Measurements from ENCODE around the gene ERCC5.

Gene ERCC5

GRCh38 chr13:102856557-102856956 is 10.7 kb downstream of the ERCC5 start:
- DNase-seq (ENCODE audit: low read depth) = peak; percentile 48
- no peak for TF ChIP-seq CTCF (IDR thresholded peaks at IDR 0.05; ENCODE audit: low read length, missing control alignments)
- no peak overlapping the region for H3K4me3 ChIP-seq (replicated peaks; ENCODE audit: low read depth, low read length)

- no peak for DNase-seq (ENCODE audit: low read depth)
- no peak overlapping the region for H3K4me3 ChIP-seq (replicated peaks; ENCODE audit: low read depth, low read length)
- no peak for TF ChIP-seq CTCF (IDR thresholded peaks at IDR 0.05; ENCODE audit: low read length, missing control alignments)
Observed at GRCh38 chr13:102862624-102863210, 16.9 kb downstream of the ERCC5 start.

DNA sequence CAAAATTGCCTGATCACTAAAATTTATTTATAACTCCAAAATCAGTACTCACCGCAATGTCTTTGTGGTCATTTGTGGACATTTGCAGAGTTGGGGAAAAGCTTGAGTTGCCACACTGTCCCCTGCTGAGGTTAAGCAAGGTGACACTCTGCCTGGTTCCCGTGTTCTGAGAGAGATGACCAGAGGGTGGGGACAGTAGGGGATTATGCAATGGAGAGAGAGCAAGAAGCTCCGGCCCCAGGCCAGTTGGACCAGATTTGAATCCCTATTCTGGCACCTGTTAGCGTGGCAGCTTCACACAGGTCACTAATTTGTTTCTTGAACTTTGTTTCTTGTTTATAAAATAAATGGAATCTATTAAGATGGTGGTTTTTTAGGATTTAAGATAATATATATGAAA is 17.8 kb downstream of the ERCC5 start:
- DNase-seq (ENCODE audit: low read depth) = no peak
- no peak for TF ChIP-seq CTCF (IDR thresholded peaks at IDR 0.05; ENCODE audit: low read length, missing control alignments)
- H3K4me3 ChIP-seq (replicated peaks; ENCODE audit: low read depth, low read length) = no peak overlapping the region

DNA sequence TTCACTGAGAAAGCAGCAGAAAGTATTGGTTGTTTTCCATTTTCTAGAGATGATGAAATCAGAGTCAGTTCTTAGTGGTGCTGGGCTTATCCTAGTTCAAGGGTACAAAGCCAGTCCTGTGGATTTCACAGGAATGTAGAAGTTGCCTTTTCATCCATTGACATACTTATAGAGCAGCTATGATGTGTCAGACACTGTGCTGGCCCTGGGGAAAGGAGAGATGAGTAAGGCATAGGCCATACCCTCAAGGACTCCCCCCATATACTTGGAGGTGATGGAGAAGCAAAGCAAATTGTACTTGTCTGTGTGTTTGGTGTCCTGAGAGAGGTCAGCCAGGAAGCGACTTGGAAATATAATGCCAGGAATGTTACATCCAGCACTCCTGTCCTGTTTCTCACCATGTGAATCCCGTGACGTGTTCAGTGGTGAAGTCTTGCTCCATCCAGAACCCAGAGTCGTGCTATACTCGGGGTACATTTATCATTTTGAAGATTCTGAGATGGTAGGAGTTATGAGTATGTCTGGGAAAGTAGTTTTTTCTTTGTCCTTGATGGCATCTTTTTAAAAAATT is 22.6 kb downstream of the ERCC5 start:
- TF ChIP-seq CTCF (IDR thresholded peaks at IDR 0.05; ENCODE audit: low read length, missing control alignments) = no peak
- no peak overlapping the region for H3K4me3 ChIP-seq (replicated peaks; ENCODE audit: low read depth, low read length)
- DNase-seq (ENCODE audit: low read depth) = no peak

DNA sequence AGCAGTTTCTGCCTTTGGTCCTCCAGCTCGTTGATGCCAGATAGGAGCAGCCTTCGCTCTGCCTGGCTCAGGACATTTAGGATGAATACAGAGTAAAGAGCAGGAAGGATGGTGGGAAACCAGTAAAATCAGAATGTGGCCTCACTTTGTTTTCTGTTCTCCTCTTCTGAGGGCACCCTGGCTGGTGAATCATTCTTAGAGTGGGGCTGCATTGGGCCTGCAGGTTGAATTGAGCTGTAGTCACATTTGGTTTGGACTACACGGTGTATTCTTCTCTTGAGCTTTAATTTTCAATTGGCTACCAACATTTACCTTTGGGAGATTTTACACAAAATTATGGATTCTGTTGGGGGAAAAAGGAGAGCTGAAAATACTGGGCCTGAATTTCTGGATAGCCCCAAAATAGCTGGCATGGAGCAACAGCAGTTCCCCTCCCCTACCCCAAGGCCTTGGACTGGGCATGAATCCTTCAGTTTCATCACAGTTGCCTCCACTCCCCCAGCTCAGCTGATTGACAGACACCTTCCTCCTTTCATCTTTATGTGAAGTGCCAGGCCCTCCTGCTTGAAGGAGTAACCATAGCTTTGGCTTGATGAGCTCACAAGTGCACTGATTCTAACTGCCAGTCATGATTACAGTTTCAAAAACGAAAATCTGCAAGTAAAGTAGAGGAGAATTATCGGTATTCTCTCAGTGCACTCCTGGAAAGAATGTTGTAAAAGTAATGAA is 24.3 kb downstream of the ERCC5 start:
- no peak overlapping the region for H3K4me3 ChIP-seq (replicated peaks; ENCODE audit: low read depth, low read length)
- no peak for DNase-seq (ENCODE audit: low read depth)
- no peak for TF ChIP-seq CTCF (IDR thresholded peaks at IDR 0.05; ENCODE audit: low read length, missing control alignments)

DNA sequence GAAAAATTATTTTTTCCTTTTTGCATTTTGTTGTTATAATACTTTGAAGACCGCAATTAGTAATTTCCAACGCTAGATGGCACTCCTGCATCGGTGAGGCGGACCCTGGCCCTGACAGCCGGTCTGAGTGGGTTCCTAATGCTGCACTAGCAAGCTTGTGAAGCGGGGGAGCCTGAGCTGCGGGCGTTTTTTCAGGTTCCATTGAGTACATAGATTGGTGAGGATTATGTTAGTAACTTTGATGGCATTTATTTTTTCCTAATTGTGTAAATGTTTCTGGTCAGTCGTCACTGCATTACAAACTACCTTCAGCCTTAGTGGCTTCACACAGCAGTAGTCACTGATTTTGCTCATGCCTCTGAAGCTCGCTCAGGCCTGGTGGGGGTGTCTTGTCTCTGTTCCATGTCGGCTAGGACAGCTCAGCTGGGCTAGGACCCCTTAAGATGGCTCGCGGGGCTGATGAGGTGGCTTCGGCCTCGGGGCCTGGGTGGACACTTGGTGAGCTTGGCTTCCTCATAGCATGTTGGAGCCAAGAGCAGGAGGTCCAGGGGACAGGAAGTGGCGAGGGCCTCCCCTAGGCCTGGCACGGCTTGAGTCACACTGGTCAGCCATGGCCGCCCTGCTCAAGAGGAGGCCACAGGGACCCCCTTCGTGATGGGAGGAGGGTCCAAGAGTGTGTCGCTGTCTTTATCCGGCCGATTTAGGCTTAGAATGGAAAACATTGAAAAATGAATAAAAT is 25.0 kb downstream of the ERCC5 start:
- DNase-seq (ENCODE audit: low read depth) = peak; percentile 78

More for the DNA sequence above, 25.0 kb downstream of the ERCC5 start:
- H3K4me3 ChIP-seq (replicated peaks; ENCODE audit: low read depth, low read length) = no peak overlapping the region
- TF ChIP-seq CTCF (IDR thresholded peaks at IDR 0.05; ENCODE audit: low read length, missing control alignments) = peak; percentile 84
